Cardiac muscle cell (in vitro differentiated cells and primary cell): ENCODE measurements around the gene SBSN. TPM values are rescaled to one million over a fixed set of nuclear protein-coding genes. Genes with fewer than 3 reads are reported as not detected.

Experiments
- DNase-seq, 2 donors: peaks; one replicate each; pipeline versions ENCODE4 v3.0.0 to v3.0.0-alpha.2; 2010 to 2017; ENCODE audit warnings: low read depth in 1 of 2, low spot score in 1 of 2
- H3K27ac ChIP-seq: fragments of 200-600 bp; sonication (generic); 2 replicates; pipeline ENCODE4 v1.5.1; 2016
- H3K27me3 ChIP-seq: fragments of 200-600 bp; sonication (generic); 2 replicates; pipeline ENCODE4 v1.6.0; 2016; ENCODE audit warnings: control low read depth
- H3K36me3 ChIP-seq: fragments of 200-600 bp; sonication (generic); 2 replicates; pipeline ENCODE4 v1.5.1; 2016; ENCODE audit warnings: control low read depth
- H3K4me1 ChIP-seq: fragments of 200-600 bp; sonication (generic); 2 replicates; pipeline ENCODE4 v1.8.1; 2017; ENCODE audit warnings: low read depth, mild to moderate bottlenecking, mixed run types
- H3K4me3 ChIP-seq: fragments of 200-600 bp; sonication (generic); 2 replicates; pipeline ENCODE4 v1.5.1; 2016; ENCODE audit warnings: mild to moderate bottlenecking
- H3K9me3 ChIP-seq: fragments of 200-600 bp; sonication (generic); 2 replicates; pipeline ENCODE4 v1.5.1; 2017; ENCODE audit warnings: low read depth, mild to moderate bottlenecking, control low read depth
- CTCF ChIP-seq: IDR thresholded peaks from 2 replicates; pipeline ENCODE4 v1.5.1; 2012; ENCODE audit warnings: low read depth, mild to moderate bottlenecking, low read length
- polyA plus RNA-seq: library from polyadenylated mRNA; unstranded; fragments of >200 nt; fragmentation: Nextera tagmentation; extraction: Ambion mirVana; gene quantifications from 2 replicates; pipeline ENCODE4 v1.2.1, GENCODE V29; 2016
- total RNA-seq: library from RNA; depleted of rRNA; stranded (reverse); fragments of >200 nt; gene quantifications from 2 replicates; pipeline ENCODE4 v1.2.3, GENCODE V29; 2016

The SBSN gene
- total and polyA plus RNA-seq, 2 experiments from 2014 or later, result 0.15 TPM; not detected in 1

- no peaks in the 10 kb centered on the region for H3K36me3 ChIP-seq
- TF ChIP-seq CTCF, result no peak
- no peak within 1 kb of the TSS for H3K27ac ChIP-seq
- no peaks in the 10 kb centered on the region for H3K9me3 ChIP-seq
- peaks cover 7% of the 10 kb centered on the region for H3K4me1 ChIP-seq
- H3K27me3 ChIP-seq, result no peaks in the 10 kb centered on the region
- no peak within 1 kb of the TSS for H3K4me3 ChIP-seq
- no peak for DNase-seq
Observed at GRCh38 chr19:35490364-35490763, 37.7 kb downstream of the SBSN start, which contains the start of gene KRTDAP. Gene KRTDAP, minus strand, starts transcription at chr19:35490464. Its CDS starts 22 bp downstream, at chr19:35490442.

GRCh38 chr19:35488677-35489076, 39.4 kb downstream of the SBSN start:
- no peaks in the 10 kb centered on the region for H3K36me3 ChIP-seq
- no peak for TF ChIP-seq CTCF
- H3K27me3 ChIP-seq, result no peaks in the 10 kb centered on the region
- H3K4me3 ChIP-seq, result no peak overlapping the region
- no peaks in the 10 kb centered on the region for H3K9me3 ChIP-seq
- H3K27ac ChIP-seq, result no peak overlapping the region
- DNase-seq, result no peak
- peaks cover 7% of the 10 kb centered on the region for H3K4me1 ChIP-seq

- H3K9me3 ChIP-seq, result no peaks in the 10 kb centered on the region
- peaks cover 7% of the 10 kb centered on the region for H3K4me1 ChIP-seq
- H3K4me3 ChIP-seq, result no peak overlapping the region
- TF ChIP-seq CTCF, result no peak
- H3K36me3 ChIP-seq, result no peaks in the 10 kb centered on the region
- H3K27me3 ChIP-seq, result no peaks in the 10 kb centered on the region
- no peak for DNase-seq
- H3K27ac ChIP-seq, result no peak overlapping the region
Observed at GRCh38 chr19:35487656-35488182, 40.4 kb downstream of the SBSN start.

GRCh38 chr19:35486268-35486708, 41.8 kb downstream of the SBSN start:
- TF ChIP-seq CTCF, result no peak

GRCh38 chr19:35484252-35485036, 43.7 kb downstream of the SBSN start:
- no peaks in the 10 kb centered on the region for H3K27me3 ChIP-seq
- peaks cover 7% of the 10 kb centered on the region for H3K4me1 ChIP-seq
- no peak for TF ChIP-seq CTCF
- H3K4me3 ChIP-seq, result no peak overlapping the region
- H3K9me3 ChIP-seq, result no peaks in the 10 kb centered on the region
- no peak for DNase-seq
- H3K27ac ChIP-seq, result no peak overlapping the region
- no peaks in the 10 kb centered on the region for H3K36me3 ChIP-seq

More at GRCh38 chr19:35486268-35486708, 41.8 kb downstream of the SBSN start:
- Histone ChIP-seq H3K36me3 (no peaks in the 10 kb centered on the region), H3K27ac (no peak overlapping the region), H3K27me3 (no peaks in the 10 kb centered on the region), H3K4me1 (peaks cover 7% of the 10 kb centered on the region), H3K9me3 (no peaks in the 10 kb centered on the region), H3K4me3 (no peak overlapping the region)
- DNase-seq, result no peak
